Lung (tissue), 12 donors: ENCODE results near the gene CTPS2. TPM values are rescaled to one million over a fixed set of nuclear protein-coding genes. Genes with fewer than 3 reads are reported as not detected.

ENCODE experiments used
- ATAC-seq: fragments of 200-7000 bp; cut with Tn5 transposase; one replicate; pipeline ENCODE4 v1.9.1; 2020; ENCODE audit warnings: moderate number of reproducible peaks; ENCODE audit not compliant: insufficient read depth, low FRiP score
- DNase-seq, 3 donors: peaks; one replicate each; pipeline ENCODE4 v3.0.0-alpha.2; 2013 to 2017
- H3K27ac ChIP-seq, 2 donors: one replicate each; pipeline ENCODE4 v1.5.1; 2013; ENCODE audit warnings: mild to moderate bottlenecking in 2 of 2, moderate library complexity in 2 of 2, control low read depth in 1 of 2, inconsistent platforms in 1 of 2, low read depth in 1 of 2, low read length in 1 of 2
- H3K27me3 ChIP-seq, 3 donors: one replicate each; pipeline ENCODE4 v1.5.1; 2013; ENCODE audit warnings: low read length in 2 of 3; ENCODE audit not compliant: control insufficient read depth in 3 of 3, insufficient read depth in 3 of 3
- H3K36me3 ChIP-seq, 4 donors: one replicate each; pipeline ENCODE4 v1.5.1; 2013; ENCODE audit warnings: low read length in 4 of 4, mild to moderate bottlenecking in 1 of 4, moderate library complexity in 1 of 4; ENCODE audit not compliant: control insufficient read depth in 4 of 4, insufficient read depth in 4 of 4
- H3K4me1 ChIP-seq, 5 donors: one replicate each; pipeline ENCODE4 v1.5.1; 2013; ENCODE audit warnings: low read length in 5 of 5, mild to moderate bottlenecking in 2 of 5, moderate library complexity in 1 of 5; ENCODE audit not compliant: control insufficient read depth in 5 of 5, insufficient read depth in 5 of 5
- H3K4me3 ChIP-seq: one replicate; pipeline ENCODE4 v1.5.1; 2013; ENCODE audit warnings: mild to moderate bottlenecking, control low read depth, moderate library complexity
- H3K9ac ChIP-seq, 2 donors: one replicate each; pipeline ENCODE4 v1.5.1; 2013; ENCODE audit warnings: low read length in 2 of 2, control low read depth in 1 of 2; ENCODE audit not compliant: insufficient read depth in 1 of 2
- H3K9me3 ChIP-seq, 4 donors: one replicate each; pipeline ENCODE4 v1.5.1; 2013; ENCODE audit warnings: low read length in 3 of 4, mild to moderate bottlenecking in 1 of 4, moderate library complexity in 1 of 4; ENCODE audit not compliant: control insufficient read depth in 4 of 4, insufficient read depth in 3 of 4
- CTCF ChIP-seq: IDR thresholded peaks from 2 replicates; pipeline ENCODE4 v1.5.1; 2012; ENCODE audit warnings: mild to moderate bottlenecking; ENCODE audit errors: control extremely low read depth, extremely low read depth
- WGBS, 2 donors: extraction: QIAGEN DNeasy Blood & Tissue Kit; methylation state at CpG; one replicate each; pipeline ENCODE4 v1.1.7; 2013; 5-methylcytosine and 5-hydroxymethylcytosine counted together
- polyA plus RNA-seq, 2 donors: library from polyadenylated mRNA; stranded (reverse); fragments of 200-250 nt; gene quantifications; one replicate each; pipeline ENCODE4 v1.2.1, GENCODE V29; 2013
- total RNA-seq, 2 donors: library from RNA; depleted of rRNA in 1 of 2; stranded (reverse); fragments of >200 nt in 1 of 2; gene quantifications; one replicate each; pipeline ENCODE4 v1.2.1, GENCODE V29; 2014 to 2021
- donor health status: control.
- donor health status: control.
- donor health status: Bipolar disorder and iron deficiency.
- donor health status: healthy.
- donor health status: DM: yes; HTN: yes; CAD: no.

Gene CTPS2
- total and polyA plus RNA-seq, 4 donors = 4.2 to 36.8 (median 9.9) TPM

GRCh38 chrX:16601885-16602284 lies 110.6 kb downstream of the CTPS2 start:
- TF ChIP-seq CTCF = no peak
- Histone ChIP-seq H3K27ac (no peak overlapping the region), H3K9ac (no peak overlapping the region), H3K4me1 (peaks cover 0 to 2% (median 0%) of the 10 kb centered on the region in 5 donors), H3K4me3 (no peak overlapping the region), H3K9me3 (no peaks in the 10 kb centered on the region), H3K27me3 (peaks cover 0 to 21% (median 16%) of the 10 kb centered on the region in 3 donors), H3K36me3 (no peaks in the 10 kb centered on the region)
- no peak for DNase-seq
- ATAC-seq = no peak
- 80 to 93% methylated on average over 4 of the region's 4 CpGs for WGBS, 2 donors

GRCh38 chrX:16594490-16594889 lies 118.0 kb downstream of the CTPS2 start:
- 80 to 91% methylated on average over 3 of the region's 3 CpGs for WGBS, 2 donors
- no peak for DNase-seq
- Histone ChIP-seq H3K36me3 (no peaks in the 10 kb centered on the region), H3K27ac (no peak overlapping the region), H3K4me3 (no peak overlapping the region), H3K9ac (no peak overlapping the region), H3K4me1 (peaks cover 0 to 3% (median 0%) of the 10 kb centered on the region in 5 donors), H3K9me3 (no peaks in the 10 kb centered on the region), H3K27me3 (peaks cover 0 to 4% (median 4%) of the 10 kb centered on the region in 3 donors)
- no peak for TF ChIP-seq CTCF
- ATAC-seq = no peak

GRCh38 chrX:16593801-16594200 lies 118.7 kb downstream of the CTPS2 start:
- ATAC-seq = no peak
- Histone ChIP-seq H3K9ac (no peak overlapping the region), H3K27me3 (peaks cover 0 to 9% (median 7%) of the 10 kb centered on the region in 3 donors), H3K4me1 (peaks cover 0 to 3% (median 0%) of the 10 kb centered on the region in 5 donors), H3K36me3 (no peaks in the 10 kb centered on the region), H3K4me3 (no peak overlapping the region), H3K27ac (no peak overlapping the region), H3K9me3 (no peaks in the 10 kb centered on the region)
- DNase-seq = no peak
- 48 to 61% methylated on average over 4 of the region's 4 CpGs for whole genome bisulfite sequencing, 2 donors
- TF ChIP-seq CTCF = no peak

- peaks cover 0 to 9% (median 7%) of the 10 kb centered on the region in 3 donors for H3K27me3 ChIP-seq
- peaks cover 0 to 3% (median 0%) of the 10 kb centered on the region in 5 donors for H3K4me1 ChIP-seq
- H3K9ac ChIP-seq = no peak overlapping the region
- H3K27ac ChIP-seq = no peak overlapping the region
- TF ChIP-seq CTCF = no peak
- WGBS, 2 donors = 92 to 96% methylated on average over 7 of the region's 7 CpGs
- H3K9me3 ChIP-seq = no peaks in the 10 kb centered on the region
- ATAC-seq (no peak), DNase-seq (no peak)
- H3K36me3 ChIP-seq = no peaks in the 10 kb centered on the region
- H3K4me3 ChIP-seq = no peak overlapping the region
Observed at GRCh38 chrX:16592194-16592770, 120.2 kb downstream of the CTPS2 start.
